Measurements from ENCODE around the gene CENPS. TPM values are rescaled to one million over a fixed set of nuclear protein-coding genes. Genes with fewer than 3 reads are reported as not detected.
A peak's percentile ranks its signal among the peaks of the same experiment; 100 is the strongest.
"Not testable (repeated sequence)": the region's sequence is repeated elsewhere in the genome, so short reads cannot be mapped to it uniquely, and the experiment has no call there.

The CENPS gene
- total RNA-seq, 2 experiments from 2014 or later, result 18.3 to 21.9 TPM

GRCh38 chr1:10424034-10424433 lies 6.2 kb upstream of the CENPS start:
- H3K4me3 Mint-ChIP-seq, result no peak overlapping the region
- H3K9me3 Mint-ChIP-seq (ENCODE audit: insufficient read depth), result no peaks in the 10 kb centered on the region
- H3K27me3 Mint-ChIP-seq (ENCODE audit: low read depth), result no peaks in the 10 kb centered on the region
- no peak overlapping the region for H3K27ac Mint-ChIP-seq
- H3K4me1 Mint-ChIP-seq (ENCODE audit: low read depth), result peaks cover 4% of the 10 kb centered on the region
- DNase-seq (no peak), ATAC-seq (no peak)
- ChIA-PET CTCF (interaction anchor here (1.1 to 1.5 kb wide), 3 partner anchors 23 to 71 kb away, joined by 3 to 6 read pairs (median 3); no protein-coding TSS in a partner anchor), POLR2A (no interaction called here)
- peaks cover 15% of the 10 kb centered on the region for H3K36me3 Mint-ChIP-seq (ENCODE audit: low read depth)

DNA sequence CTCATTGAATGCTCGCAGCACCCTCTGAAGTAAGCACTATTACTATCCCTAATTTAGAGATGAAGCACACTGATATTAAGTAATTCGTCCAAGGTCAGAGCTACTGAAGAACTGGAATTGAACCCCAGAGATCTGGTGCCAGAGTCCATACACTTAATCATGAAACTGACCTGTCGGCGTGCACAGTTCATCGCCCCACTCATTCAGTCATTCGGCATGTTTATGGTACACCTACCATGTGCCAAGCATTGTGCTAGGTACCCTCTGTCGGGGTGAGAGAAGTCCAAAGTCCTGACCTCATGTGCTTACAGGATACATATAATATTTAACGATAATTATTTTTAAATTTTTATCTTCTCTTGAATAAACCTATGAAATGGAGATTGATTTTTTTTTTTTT lies 5.6 kb upstream of the CENPS start:
- Mint-ChIP-seq H3K36me3 (ENCODE audit: low read depth) (peaks cover 10% of the 10 kb centered on the region), H3K9me3 (ENCODE audit: insufficient read depth) (no peaks in the 10 kb centered on the region), H3K4me1 (ENCODE audit: low read depth) (peaks cover 6% of the 10 kb centered on the region), H3K4me3 (no peak overlapping the region), H3K27me3 (ENCODE audit: low read depth) (no peaks in the 10 kb centered on the region), H3K27ac (no peak overlapping the region)
- POLR2A ChIA-PET, result no interaction called here
- DNase-seq (no peak), ATAC-seq (no peak)
- CTCF ChIA-PET, result interaction anchor here (1.2 to 1.5 kb wide), 2 partner anchors 24 to 43 kb away, joined by 3 read pairs; no protein-coding TSS in a partner anchor

DNA sequence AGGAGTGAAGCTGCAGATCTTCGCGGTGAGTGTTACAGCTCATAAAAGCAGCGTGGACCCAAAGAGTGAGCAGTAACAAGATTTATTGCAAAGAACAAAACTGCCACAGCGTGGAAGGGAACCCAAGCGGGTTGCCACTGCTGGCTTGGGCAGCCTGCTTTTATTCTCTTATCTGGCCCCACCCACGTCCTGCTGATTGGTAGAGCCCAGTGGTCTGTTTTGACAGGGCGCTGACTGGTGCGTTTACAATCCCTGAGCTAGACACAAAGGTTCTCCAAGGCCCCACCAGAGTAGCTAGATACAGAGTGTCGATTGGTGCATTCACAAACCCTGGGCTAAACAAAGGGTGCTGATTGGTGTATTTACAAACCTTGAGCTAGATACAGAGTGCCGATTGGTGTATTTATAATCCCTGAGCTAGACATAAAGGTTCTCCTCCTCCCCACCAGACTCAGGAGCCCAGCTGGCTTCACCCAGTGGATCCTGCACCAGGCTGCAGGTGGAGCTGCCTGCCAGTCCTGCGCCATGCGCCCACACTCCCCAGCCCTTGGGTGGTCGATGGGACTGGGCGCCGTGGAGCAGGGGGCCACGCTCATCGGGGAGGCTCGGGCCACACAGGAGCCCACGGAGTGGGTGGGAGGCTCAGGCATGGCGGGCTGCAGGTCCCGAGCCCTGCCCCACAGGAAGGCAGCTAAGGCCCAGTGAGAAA lies 4.3 kb upstream of the CENPS start:
- POLR2A ChIA-PET, H3K4me3 Mint-ChIP-seq: not testable (repeated sequence)
- CTCF ChIA-PET, result interaction anchor here (0.6 to 1.0 kb wide), 3 partner anchors 9 to 216 kb away, joined by 3 to 5 read pairs (median 5); partner anchors contain the start of gene KIF1B

DNA sequence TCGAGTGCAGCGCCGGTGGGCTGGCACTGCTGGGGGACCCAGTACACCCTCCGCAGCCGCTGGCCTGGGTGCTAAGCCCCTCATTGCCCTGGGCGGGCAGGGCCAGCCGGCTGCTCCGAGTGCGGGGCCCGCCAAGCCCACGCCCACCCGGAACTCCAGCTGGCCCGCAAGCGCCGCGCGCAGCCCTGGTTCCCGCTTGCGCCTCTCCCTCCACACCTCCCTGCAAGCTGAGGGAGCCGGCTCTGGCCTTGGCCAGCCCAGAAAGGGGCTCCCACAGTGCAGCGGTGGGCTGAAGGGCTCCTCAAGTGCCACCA lies 3.7 kb upstream of the CENPS start:
- H3K9me3 Mint-ChIP-seq (ENCODE audit: insufficient read depth); ATAC-seq; POLR2A ChIA-PET; DNase-seq; H3K4me3 Mint-ChIP-seq; H3K36me3 Mint-ChIP-seq (ENCODE audit: low read depth); H3K27me3 Mint-ChIP-seq (ENCODE audit: low read depth); H3K27ac Mint-ChIP-seq: not testable (repeated sequence)
- peaks cover 22% of the 10 kb centered on the region for H3K4me1 Mint-ChIP-seq (ENCODE audit: low read depth)
- CTCF ChIA-PET, result interaction anchor here (0.9 to 1.0 kb wide), 2 partner anchors 8 to 216 kb away, joined by 5 read pairs; partner anchors contain the start of gene KIF1B

More for the DNA sequence above, 4.3 kb upstream of the CENPS start:
- not testable (repeated sequence) for ATAC-seq; DNase-seq; H3K27me3 Mint-ChIP-seq (ENCODE audit: low read depth); H3K36me3 Mint-ChIP-seq (ENCODE audit: low read depth); H3K27ac Mint-ChIP-seq; H3K9me3 Mint-ChIP-seq (ENCODE audit: insufficient read depth)
- peaks cover 17% of the 10 kb centered on the region for H3K4me1 Mint-ChIP-seq (ENCODE audit: low read depth)

DNA sequence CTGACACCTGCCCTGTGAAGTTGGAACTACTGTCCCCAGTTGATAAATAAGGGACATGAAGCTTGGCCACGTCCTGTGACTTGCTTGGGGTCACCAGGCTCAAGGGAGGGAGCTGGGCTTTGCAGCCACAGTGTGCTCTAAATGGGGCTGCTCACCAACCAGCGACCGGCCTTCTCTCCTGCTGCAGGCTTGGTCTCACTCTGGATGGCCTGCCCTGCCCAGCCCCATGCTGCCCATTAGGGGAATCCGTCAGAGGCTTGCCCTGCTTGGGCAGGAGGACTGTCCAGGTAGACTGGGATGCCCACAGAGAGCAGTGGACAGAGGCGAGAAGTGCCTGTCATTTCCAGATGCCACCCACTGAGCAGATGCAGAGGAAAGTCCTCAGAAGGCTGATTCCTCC lies 1.2 kb upstream of the CENPS start:
- no peaks in the 10 kb centered on the region for H3K27me3 Mint-ChIP-seq (ENCODE audit: low read depth)
- peak overlapping the region; percentile 93 for H3K4me3 Mint-ChIP-seq
- no peak overlapping the region for H3K27ac Mint-ChIP-seq
- ChIA-PET CTCF (interaction anchor here (0.9 to 4.0 kb wide), 16 partner anchors 11 to 486 kb away, joined by 3 to 127 read pairs (median 14); partner anchors contain the start of genes KIF1B, LZIC, NMNAT1 and PGD), POLR2A (interaction anchor here (1.0 kb wide), 1 partner anchor 65 kb away, joined by 3 read pairs; no protein-coding TSS in a partner anchor)
- ATAC-seq (no peak), DNase-seq (no peak)
- no peaks in the 10 kb centered on the region for H3K9me3 Mint-ChIP-seq (ENCODE audit: insufficient read depth)
- H3K36me3 Mint-ChIP-seq (ENCODE audit: low read depth), result no peaks in the 10 kb centered on the region
- peaks cover 27% of the 10 kb centered on the region for H3K4me1 Mint-ChIP-seq (ENCODE audit: low read depth)

GRCh38 chr1:10429868-10430215 lies 391 bp upstream of the CENPS start:
- Mint-ChIP-seq H3K27ac (peak overlapping the region; percentile 95), H3K36me3 (ENCODE audit: low read depth) (no peaks in the 10 kb centered on the region), H3K27me3 (ENCODE audit: low read depth) (no peaks in the 10 kb centered on the region), H3K9me3 (ENCODE audit: insufficient read depth) (no peaks in the 10 kb centered on the region), H3K4me1 (ENCODE audit: low read depth) (peaks cover 27% of the 10 kb centered on the region), H3K4me3 (peak overlapping the region; percentile 93)
- DNase-seq, result peak; percentile 44
- peak; percentile 2 for ATAC-seq
- ChIA-PET POLR2A (interaction anchor here (0.6 to 2.7 kb wide), 4 partner anchors 43 to 193 kb away, joined by 3 to 14 read pairs (median 4); no protein-coding TSS in a partner anchor), CTCF (interaction anchor here (0.6 to 4.0 kb wide), 25 partner anchors 13 to 486 kb away, joined by 3 to 127 read pairs (median 5); partner anchors contain the start of genes KIF1B, LZIC, NMNAT1 and PGD)

DNA sequence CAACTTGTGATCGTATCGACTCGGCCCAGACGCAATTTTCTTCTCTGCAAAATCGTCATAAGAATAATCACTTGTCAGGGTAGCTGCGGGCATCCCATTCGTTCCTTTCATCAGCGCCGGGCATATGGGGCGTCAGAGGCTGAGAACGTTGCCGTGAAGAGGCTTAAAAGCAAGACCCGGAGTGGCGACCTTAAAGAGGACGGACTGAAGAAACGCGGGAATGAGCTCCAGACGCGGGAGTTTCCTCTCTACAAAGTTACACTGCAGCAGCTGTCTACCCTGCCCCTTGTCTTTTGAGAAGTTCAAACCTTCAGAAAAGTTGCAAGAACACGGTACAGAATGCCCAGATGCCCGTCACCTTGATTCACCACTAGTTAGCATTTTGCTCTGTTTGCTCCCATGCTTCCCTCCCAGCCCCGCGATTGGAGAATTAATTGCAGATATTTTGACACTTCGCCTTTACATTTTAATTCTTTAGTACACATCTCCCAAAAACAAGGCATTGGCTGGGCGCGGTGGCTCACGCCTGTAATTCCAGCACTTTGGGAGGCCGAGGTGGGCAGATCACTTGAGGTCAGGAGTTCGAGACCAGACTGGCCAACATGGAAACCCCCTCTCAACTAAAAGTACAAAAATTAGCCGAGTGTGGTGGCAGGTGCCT lies 967 bp downstream of the CENPS start:
- Mint-ChIP-seq H3K27ac (peak overlapping the region; percentile 95), H3K4me1 (ENCODE audit: low read depth) (peaks cover 27% of the 10 kb centered on the region), H3K27me3 (ENCODE audit: low read depth) (no peaks in the 10 kb centered on the region), H3K36me3 (ENCODE audit: low read depth) (no peaks in the 10 kb centered on the region), H3K9me3 (ENCODE audit: insufficient read depth) (no peaks in the 10 kb centered on the region), H3K4me3 (peak overlapping the region; percentile 93)
- DNase-seq (peak; percentile 46), ATAC-seq (no peak)
- POLR2A ChIA-PET, result interaction anchor here (0.6 to 2.7 kb wide), 6 partner anchors 16 to 221 kb away, joined by 3 to 14 read pairs (median 3); partner anchors contain the start of genes KIF1B and PEX14
- CTCF ChIA-PET, result interaction anchor here (0.7 to 4.0 kb wide), 19 partner anchors 13 to 488 kb away, joined by 3 to 127 read pairs (median 4); partner anchors contain the start of genes DFFA, KIF1B, LZIC and NMNAT1

GRCh38 chr1:10432910-10433700 lies 2.9 kb downstream of the CENPS start:
- H3K36me3 Mint-ChIP-seq (ENCODE audit: low read depth), result no peaks in the 10 kb centered on the region

GRCh38 chr1:10433790-10434189 lies 3.6 kb downstream of the CENPS start:
- H3K27me3 Mint-ChIP-seq (ENCODE audit: low read depth), result no peaks in the 10 kb centered on the region
- no peak overlapping the region for H3K27ac Mint-ChIP-seq
- no peak for DNase-seq
- H3K36me3 Mint-ChIP-seq (ENCODE audit: low read depth), result no peaks in the 10 kb centered on the region
- ChIA-PET CTCF (interaction anchor here (1.9 to 7.2 kb wide), 3 partner anchors 8 to 73 kb away, joined by 4 to 50 read pairs (median 5); no protein-coding TSS in a partner anchor), POLR2A (interaction anchor here (0.6 kb wide), 1 partner anchor 246 kb away, joined by 3 read pairs; no protein-coding TSS in a partner anchor)
- peaks cover 25% of the 10 kb centered on the region for H3K4me1 Mint-ChIP-seq (ENCODE audit: low read depth)
- ATAC-seq, result no peak
- no peak overlapping the region for H3K4me3 Mint-ChIP-seq
- no peaks in the 10 kb centered on the region for H3K9me3 Mint-ChIP-seq (ENCODE audit: insufficient read depth)

More at GRCh38 chr1:10432910-10433700, 2.9 kb downstream of the CENPS start:
- CTCF ChIA-PET, result interaction anchor here (1.2 to 7.2 kb wide), 3 partner anchors 9 to 74 kb away, joined by 3 to 50 read pairs (median 4); no protein-coding TSS in a partner anchor
- no peak for ATAC-seq
- Mint-ChIP-seq H3K9me3 (ENCODE audit: insufficient read depth) (no peaks in the 10 kb centered on the region), H3K27me3 (ENCODE audit: low read depth) (no peaks in the 10 kb centered on the region), H3K4me1 (ENCODE audit: low read depth) (peaks cover 25% of the 10 kb centered on the region), H3K4me3 (no peak overlapping the region), H3K27ac (no peak overlapping the region)
- POLR2A ChIA-PET, result interaction anchor here (0.6 kb wide), 1 partner anchor 245 kb away, joined by 3 read pairs; no protein-coding TSS in a partner anchor
- DNase-seq, result no peak

DNA sequence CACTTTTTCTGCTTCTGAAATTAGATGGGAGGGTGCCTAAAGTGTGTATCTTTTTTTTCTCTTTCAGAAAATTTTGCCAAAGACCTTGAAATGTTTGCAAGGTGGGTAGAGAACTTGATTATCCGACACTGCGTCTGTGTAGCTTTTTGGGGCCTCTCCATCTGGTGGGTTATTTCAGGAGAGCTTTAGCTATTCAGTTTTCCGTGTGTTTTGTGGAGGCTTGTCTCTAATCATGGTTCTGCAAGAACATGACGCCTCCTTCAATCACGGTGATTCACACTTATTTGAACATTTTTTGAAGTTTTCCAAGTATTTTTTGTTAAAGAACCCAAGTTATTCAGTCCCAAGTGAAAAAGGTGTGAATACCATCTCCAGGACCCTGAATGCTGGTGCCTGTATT lies 4.4 kb downstream of the CENPS start:
- Mint-ChIP-seq H3K4me3 (no peak overlapping the region), H3K4me1 (ENCODE audit: low read depth) (peaks cover 23% of the 10 kb centered on the region), H3K36me3 (ENCODE audit: low read depth) (no peaks in the 10 kb centered on the region), H3K9me3 (ENCODE audit: insufficient read depth) (no peaks in the 10 kb centered on the region), H3K27ac (no peak overlapping the region), H3K27me3 (ENCODE audit: low read depth) (no peaks in the 10 kb centered on the region)
- ChIA-PET CTCF (interaction anchor here (1.2 to 7.2 kb wide), 3 partner anchors 9 to 60 kb away, joined by 3 to 50 read pairs (median 5); no protein-coding TSS in a partner anchor), POLR2A (interaction anchor here (0.5 kb wide), 1 partner anchor 59 kb away, joined by 3 read pairs; no protein-coding TSS in a partner anchor)
- DNase-seq (no peak), ATAC-seq (no peak)

GRCh38 chr1:10437052-10437451 lies 6.8 kb downstream of the CENPS start:
- H3K4me1 Mint-ChIP-seq (ENCODE audit: low read depth), result peaks cover 3% of the 10 kb centered on the region
- H3K27me3 Mint-ChIP-seq (ENCODE audit: low read depth), result no peaks in the 10 kb centered on the region
- no peak overlapping the region for H3K27ac Mint-ChIP-seq
- H3K4me3 Mint-ChIP-seq, result no peak overlapping the region
- no peaks in the 10 kb centered on the region for H3K9me3 Mint-ChIP-seq (ENCODE audit: insufficient read depth)
- no peak for ATAC-seq
- ChIA-PET POLR2A (interaction anchor here (0.6 kb wide), 1 partner anchor 121 kb away, joined by 3 read pairs; no protein-coding TSS in a partner anchor), CTCF (interaction anchor here (7.2 kb wide), 1 partner anchor 57 kb away, joined by 50 read pairs; no protein-coding TSS in a partner anchor)
- H3K36me3 Mint-ChIP-seq (ENCODE audit: low read depth), result peaks cover 1% of the 10 kb centered on the region
- no peak for DNase-seq

Measured in activated CD8-positive, alpha-beta T cell treated with anti-CD3 and anti-CD28 coated beads, Interleukin-2, amount 10 ng/mL, durations not matched to agents 7 days and 5 days (primary cell).